Bronchial epithelial cell (primary cell): ENCODE results near the gene TFAP2D. TPM values are rescaled to one million over a fixed set of nuclear protein-coding genes. Genes with fewer than 3 reads are reported as not detected.

ENCODE experiments used
- DNase-seq: peaks from one replicate; pipeline ENCODE4 v3.0.0-alpha.2; 2010; ENCODE audit warnings: low read depth
- FAIRE-seq: peaks from 2 replicates; lab custom pipeline; 2011; peaks lifted over from hg19 to GRCh38; lab: Jason Lieb, UNC
- H3K27me3 ChIP-seq: 2 replicates; pipeline ENCODE4 v1.5.1; 2011; ENCODE audit warnings: low read length; ENCODE audit not compliant: control insufficient read depth, insufficient read depth
- H3K36me3 ChIP-seq: 2 replicates; pipeline ENCODE4 v1.5.1; 2011; ENCODE audit warnings: low read length; ENCODE audit not compliant: control insufficient read depth, insufficient read depth
- H3K4me3 ChIP-seq: 2 replicates; pipeline ENCODE4 v1.5.1; 2011; ENCODE audit warnings: mild to moderate bottlenecking, low read depth, low read length, control low read depth
- total RNA-seq: library from RNA; depleted of rRNA; stranded (reverse); fragments of >200 nt; gene quantifications from 2 replicates; pipeline ENCODE4 v1.2.1, GENCODE V29; 2014
- TF ChIP-seq, protein P1 (sequence below): IDR thresholded peaks from 2 replicates; pipeline ENCODE4 v1.5.1; 2011; ENCODE audit warnings: mild to moderate bottlenecking, moderate library complexity, low read length, control low read depth, inconsistent platforms; ENCODE audit not compliant: insufficient read depth, severe bottlenecking

The TFAP2D gene
- total RNA-seq, 1 donor from 2014 or later, result not detected

DNA sequence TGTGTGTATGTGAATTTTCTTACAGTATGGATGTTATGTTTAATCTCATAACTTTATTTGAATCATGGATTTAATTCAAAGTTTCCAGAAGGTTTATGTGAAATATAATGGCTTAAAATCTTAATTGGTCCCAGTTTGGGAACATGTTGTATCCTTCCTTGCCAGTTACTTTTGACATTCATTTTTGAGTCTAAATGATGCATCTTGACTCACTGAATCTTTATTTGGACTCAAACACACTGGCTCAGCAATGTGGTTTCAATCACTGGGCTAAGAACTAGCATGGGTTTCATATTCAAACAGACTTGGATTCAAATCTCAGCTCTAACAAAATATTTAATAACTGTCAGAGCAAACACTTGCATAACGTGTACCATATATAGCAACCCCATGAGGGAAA lies 79.4 kb downstream of the TFAP2D start:
- H3K27me3 ChIP-seq, result no peaks in the 10 kb centered on the region
- TF ChIP-seq, protein P1, sequence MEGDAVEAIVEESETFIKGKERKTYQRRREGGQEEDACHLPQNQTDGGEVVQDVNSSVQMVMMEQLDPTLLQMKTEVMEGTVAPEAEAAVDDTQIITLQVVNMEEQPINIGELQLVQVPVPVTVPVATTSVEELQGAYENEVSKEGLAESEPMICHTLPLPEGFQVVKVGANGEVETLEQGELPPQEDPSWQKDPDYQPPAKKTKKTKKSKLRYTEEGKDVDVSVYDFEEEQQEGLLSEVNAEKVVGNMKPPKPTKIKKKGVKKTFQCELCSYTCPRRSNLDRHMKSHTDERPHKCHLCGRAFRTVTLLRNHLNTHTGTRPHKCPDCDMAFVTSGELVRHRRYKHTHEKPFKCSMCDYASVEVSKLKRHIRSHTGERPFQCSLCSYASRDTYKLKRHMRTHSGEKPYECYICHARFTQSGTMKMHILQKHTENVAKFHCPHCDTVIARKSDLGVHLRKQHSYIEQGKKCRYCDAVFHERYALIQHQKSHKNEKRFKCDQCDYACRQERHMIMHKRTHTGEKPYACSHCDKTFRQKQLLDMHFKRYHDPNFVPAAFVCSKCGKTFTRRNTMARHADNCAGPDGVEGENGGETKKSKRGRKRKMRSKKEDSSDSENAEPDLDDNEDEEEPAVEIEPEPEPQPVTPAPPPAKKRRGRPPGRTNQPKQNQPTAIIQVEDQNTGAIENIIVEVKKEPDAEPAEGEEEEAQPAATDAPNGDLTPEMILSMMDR, result no peak
- DNase-seq, result no peak

DNA sequence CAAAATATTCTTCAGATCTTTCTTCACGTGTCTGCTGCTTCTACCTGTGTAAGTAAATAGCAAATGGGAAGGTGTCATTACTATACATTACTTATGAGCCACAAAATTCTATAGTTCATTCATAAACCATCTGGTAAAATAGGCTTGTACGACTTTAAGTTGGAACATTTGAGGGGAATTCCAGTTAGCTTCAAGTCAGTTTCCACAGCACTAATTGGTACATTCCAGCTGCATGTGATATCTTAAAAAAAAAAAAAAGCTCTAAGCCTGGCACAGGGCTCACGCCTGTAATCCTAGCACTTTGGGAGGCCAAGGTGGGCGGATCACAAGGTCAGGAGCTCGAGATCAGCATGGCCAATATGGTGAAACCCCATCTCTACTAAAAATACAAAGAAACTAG lies 82.2 kb downstream of the TFAP2D start:
- DNase-seq (no peak), FAIRE-seq (no peak)
- TF ChIP-seq, protein P1, result no peak
- no peaks in the 10 kb centered on the region for H3K36me3 ChIP-seq
- no peaks in the 10 kb centered on the region for H3K27me3 ChIP-seq
- H3K4me3 ChIP-seq, result no peak overlapping the region

More for the DNA sequence above, 79.4 kb downstream of the TFAP2D start:
- no peak for FAIRE-seq
- H3K4me3 ChIP-seq, result no peak overlapping the region
- no peaks in the 10 kb centered on the region for H3K36me3 ChIP-seq

DNA sequence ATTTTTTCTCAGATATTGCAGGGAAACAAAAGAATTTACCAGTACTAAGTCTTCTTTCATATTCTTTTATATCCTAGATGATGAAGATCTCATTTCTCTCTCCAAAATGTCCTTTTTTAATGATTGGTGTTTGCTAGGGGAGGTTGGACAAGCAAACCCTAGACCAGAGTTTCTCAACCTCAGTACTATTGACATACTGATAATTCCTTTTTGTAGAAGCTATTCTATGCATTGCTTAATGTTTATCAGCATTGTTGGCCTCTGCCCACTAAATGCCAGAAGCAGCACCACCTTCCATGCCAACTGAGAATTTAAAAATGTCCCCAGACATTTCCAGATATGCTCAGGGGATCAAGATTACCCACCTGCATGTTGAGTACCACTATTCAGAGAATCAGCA lies 91.0 kb downstream of the TFAP2D start:
- H3K36me3 ChIP-seq, result no peaks in the 10 kb centered on the region
- TF ChIP-seq, protein P1, result no peak
- H3K4me3 ChIP-seq, result no peak overlapping the region
- no peak for DNase-seq
- FAIRE-seq, result no peak
- no peaks in the 10 kb centered on the region for H3K27me3 ChIP-seq

DNA sequence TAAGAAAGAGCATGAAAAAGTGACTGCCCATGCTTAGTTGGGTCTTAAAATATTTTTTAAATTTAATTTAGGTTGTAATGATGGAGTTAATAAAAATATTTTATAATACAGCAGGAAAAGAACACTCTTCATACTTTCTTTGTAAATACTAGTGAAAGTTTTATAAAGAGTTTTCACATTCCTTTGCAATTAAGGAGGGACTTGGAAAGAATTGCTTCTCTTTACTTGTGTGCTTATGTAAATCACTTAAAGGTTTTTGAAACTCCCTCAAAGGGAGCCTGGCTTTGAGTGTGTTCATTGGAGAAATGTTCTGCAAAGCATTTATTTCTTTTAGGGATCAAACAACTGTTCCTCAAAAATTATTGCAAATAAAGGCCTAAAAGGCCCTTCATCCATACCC lies 93.7 kb downstream of the TFAP2D start:
- TF ChIP-seq, protein P1, result no peak
- DNase-seq, result no peak
- Histone ChIP-seq H3K36me3 (no peaks in the 10 kb centered on the region), H3K27me3 (no peaks in the 10 kb centered on the region), H3K4me3 (no peak overlapping the region)
- no peak for FAIRE-seq

DNA sequence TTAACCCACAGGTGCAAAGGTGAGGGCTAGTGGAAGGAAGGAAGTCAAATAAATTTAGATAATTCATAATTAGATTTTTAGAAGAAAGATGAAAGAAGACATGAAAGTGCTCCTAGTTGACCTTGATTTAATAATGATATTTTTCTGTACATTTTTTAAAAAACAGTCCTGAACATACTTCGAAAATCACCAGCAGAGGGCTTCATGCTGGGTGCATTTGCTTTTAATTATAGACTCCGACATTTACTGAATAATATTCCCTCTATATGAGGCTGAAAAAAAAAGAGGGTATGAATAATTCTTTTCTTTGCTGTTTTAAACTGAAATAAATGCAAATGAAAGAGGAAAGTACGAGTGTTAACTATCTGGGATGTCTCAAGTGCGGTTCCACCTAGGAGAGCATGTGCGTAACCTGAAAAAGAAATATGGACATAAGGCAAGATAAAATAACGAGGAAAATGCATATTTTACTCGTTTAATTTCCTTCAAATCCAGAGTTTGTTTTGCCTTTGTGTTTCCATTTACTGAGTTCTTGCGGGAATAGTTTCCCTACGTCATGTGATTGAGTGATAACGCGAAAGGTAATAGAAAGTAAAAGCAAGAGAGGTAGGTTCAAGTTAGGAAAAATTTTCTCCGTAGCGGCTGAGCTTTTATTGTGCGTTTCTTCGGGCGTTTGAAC lies 102.2 kb downstream of the TFAP2D start:
- DNase-seq (peak; percentile 22), FAIRE-seq (no peak)
- Histone ChIP-seq H3K27me3 (peaks cover 22% of the 10 kb centered on the region), H3K36me3 (no peaks in the 10 kb centered on the region), H3K4me3 (peak overlapping the region; percentile 47)
- TF ChIP-seq, protein P1, result peak; percentile 29
